ENCODE measurements around the gene ENTREP1.
"Not testable (repeated sequence)": the region's sequence is repeated elsewhere in the genome, so short reads cannot be mapped to it uniquely, and the experiment has no call there.

Gene ENTREP1, protein sequence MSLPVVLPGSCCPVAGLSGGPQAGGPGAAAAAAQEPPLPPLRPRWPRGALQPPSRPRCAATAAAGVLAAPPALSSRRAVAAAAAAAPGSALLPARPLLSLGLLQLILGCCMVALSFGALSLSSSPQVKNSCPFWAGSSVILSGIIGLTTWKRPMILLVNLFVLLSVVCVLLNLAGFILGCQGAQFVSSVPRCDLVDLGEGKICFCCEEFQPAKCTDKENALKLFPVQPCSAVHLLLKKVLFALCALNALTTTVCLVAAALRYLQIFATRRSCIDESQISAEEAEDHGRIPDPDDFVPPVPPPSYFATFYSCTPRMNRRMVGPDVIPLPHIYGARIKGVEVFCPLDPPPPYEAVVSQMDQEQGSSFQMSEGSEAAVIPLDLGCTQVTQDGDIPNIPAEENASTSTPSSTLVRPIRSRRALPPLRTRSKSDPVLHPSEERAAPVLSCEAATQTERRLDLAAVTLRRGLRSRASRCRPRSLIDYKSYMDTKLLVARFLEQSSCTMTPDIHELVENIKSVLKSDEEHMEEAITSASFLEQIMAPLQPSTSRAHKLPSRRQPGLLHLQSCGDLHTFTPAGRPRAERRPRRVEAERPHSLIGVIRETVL

DNA sequence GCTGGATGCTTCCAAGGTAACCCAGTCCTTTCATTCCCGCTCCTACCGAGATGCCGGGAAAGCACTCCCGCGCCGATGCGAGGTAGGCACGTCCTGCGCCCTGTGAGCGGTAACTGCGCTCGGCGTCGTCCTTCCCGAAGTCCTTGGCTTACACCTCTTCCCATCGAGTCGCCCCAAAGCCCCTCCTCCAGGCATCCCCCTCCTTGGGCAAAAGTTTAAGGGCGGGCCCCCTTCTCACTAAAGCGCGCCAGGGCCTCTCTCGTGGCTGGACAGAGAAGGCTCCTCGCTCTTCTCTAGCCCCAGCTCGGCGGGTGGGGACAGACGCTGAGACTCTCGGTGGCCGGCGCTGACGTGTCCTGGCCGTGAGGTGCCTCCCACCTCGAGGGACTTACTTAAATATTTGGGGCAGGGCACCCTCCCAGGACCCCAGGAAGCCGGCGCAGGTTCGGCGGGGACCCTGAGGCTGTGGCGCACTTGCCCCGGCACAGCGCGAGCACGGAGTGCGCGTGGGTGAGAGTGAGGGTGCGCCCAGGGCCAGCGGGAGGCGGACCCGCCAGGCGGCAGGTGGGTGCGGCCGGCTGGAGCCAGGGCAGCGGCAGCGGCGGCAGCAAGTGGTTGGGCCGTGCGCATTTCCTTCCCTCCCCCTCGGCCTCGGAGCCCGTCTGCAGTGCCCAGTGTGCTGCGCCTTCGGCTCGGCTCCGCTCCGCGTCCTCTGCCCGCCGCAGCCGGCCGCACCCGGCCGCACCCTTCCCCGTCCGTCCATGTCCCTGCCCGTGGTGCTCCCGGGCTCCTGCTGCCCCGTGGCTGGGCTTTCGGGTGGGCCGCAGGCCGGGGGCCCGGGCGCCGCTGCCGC, at the start of gene ENTREP1:
TSS of gene ENTREP1 (plus strand) at position 667 of the 853 bp plus-strand sequence. CDS start at position 762, 95 bp downstream.
- DNase-seq: no peak

- no peak for DNase-seq
These were observed 48.2 kb upstream of the ENTREP1 start for GRCh38 chr9:69276775-69277174.

- no peak for DNase-seq
These were observed 45.8 kb upstream of the ENTREP1 start for GRCh38 chr9:69279084-69279731.

DNA sequence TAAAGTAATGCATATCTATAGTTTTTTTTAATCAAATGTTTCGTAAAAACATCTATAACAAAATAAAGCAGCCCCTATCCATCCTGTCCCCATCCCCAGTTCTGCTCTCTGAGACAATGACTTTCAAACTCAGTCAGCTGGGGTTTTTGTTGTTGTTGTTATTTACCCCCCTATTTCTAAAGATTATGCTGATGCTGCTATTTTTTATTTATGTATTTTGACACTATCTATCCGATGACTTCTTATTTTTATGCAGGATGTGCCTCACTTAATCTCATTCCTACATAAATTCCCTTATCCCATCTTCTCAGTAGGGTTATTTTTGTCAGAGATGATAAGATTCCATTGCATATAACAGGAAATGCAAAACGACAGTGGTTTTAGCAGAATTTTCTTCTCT, 45.3 kb upstream of the ENTREP1 start:
- DNase-seq: no peak

DNA sequence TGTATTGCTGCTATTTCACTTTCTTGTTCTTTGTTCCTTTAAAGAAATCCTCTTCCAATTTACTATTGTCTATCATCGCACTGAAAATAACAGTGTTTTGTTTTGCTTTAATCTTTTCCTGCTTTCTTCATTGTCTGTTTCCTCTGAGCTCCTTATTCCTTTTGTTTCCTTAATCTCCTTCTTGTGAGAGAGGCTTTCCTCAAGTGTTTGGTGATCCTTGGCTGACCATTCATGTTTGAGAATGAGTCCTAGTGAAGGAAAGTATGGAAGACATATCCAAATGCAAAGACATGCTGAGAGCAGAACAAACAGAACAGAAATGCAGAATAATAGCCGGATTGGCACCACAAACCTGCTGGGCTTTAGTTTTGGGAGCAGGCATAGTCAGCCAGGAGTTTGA, 42.0 kb upstream of the ENTREP1 start:
- no peak for DNase-seq

DNA sequence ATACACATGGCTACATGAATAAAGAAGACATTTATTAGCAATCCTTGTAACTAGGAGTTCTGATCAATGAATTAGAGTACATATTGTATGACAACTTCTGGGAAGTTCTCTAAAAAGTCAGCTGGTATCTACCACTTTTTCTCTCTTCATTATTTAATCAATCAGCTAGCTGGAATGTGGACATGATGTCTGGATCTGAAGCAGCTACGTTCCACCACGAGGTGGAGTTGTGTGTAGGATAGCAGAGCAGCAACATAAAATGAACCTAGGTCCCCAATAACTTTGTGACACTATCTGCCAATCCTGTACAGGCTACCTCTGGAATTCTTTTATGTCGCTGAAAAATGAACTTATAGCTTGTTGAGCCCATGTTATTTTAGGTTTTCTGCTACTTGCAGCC, 32.9 kb upstream of the ENTREP1 start:
- no peak for DNase-seq

- DNase-seq: no peak
These were observed 31.9 kb upstream of the ENTREP1 start for GRCh38 chr9:69293156-69293555.

GRCh38 chr9:69295872-69296552, 29.0 kb upstream of the ENTREP1 start:
- no peak for DNase-seq

DNA sequence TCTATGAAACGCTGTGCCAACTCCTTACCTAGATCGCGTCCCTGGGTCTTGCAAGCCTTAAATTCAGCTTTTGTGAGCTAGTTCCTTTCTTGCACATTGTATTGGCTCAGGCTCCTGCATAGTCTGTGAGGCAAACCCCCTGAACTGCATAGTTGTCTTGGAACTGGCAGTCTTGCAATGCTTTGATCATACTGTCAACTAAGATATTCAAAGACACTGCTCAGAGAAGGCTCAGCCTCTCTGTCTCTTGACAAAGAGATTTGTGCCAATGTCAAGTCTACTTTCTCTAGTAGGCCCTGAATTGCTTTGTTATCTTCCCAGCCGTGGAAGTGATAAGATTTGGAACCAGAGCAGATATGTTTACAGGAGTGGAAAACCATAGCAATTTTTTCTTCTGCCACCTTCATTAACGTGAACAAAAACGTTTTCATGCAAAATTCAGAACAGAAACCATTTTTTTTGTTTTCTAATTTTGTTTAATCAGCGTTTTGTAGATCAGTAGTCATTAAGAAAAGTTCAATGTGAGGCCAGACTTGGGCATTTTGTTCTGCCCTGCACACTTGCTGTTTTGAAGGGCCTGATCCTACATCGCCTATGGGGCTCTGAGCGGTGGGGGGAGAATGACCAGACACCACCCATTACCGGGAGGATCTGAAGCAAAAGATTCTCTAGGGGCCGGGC, 27.6 kb upstream of the ENTREP1 start:
- DNase-seq: no peak

DNA sequence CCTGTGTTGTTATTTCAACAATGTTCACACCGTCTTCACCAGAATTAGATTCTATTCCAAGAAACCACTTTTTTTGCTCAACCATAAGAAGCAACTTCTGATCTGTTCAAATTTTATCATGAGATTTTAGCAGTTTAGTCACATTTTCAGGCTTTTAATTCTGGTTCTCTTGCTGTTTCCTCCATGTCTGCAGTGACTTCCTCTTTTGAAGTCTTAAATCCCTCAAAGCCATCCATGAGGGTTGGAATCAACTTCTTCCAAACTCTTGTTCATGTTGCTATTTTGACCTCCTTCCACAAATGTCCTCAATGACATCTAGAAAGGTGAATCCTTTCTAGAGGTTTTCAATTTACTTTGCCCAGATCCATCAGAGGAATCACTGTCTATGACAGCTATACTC, 25.7 kb upstream of the ENTREP1 start:
- DNase-seq: no peak

DNA sequence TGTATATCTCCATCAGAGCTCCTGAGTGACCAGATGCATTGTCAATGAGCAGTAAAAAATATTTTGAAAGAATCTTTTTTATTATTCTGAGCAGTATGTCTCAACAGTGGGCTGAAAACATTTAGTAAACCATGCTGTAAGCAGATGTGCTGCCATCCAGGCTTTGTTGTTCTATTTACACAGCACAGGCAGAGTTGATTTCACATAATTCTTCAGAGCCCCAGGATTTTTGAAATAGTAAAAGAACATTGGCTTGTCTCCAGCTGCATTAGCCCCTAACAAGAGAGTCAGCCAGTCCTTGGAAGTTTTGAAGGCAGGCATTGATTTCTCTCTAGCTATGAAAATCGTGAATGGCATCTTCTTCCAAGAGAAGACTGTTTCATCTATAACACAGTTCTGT, 25.2 kb upstream of the ENTREP1 start:
- no peak for DNase-seq

- no peak for DNase-seq
These were observed 21.7 kb upstream of the ENTREP1 start for GRCh38 chr9:69303331-69303730.

DNA sequence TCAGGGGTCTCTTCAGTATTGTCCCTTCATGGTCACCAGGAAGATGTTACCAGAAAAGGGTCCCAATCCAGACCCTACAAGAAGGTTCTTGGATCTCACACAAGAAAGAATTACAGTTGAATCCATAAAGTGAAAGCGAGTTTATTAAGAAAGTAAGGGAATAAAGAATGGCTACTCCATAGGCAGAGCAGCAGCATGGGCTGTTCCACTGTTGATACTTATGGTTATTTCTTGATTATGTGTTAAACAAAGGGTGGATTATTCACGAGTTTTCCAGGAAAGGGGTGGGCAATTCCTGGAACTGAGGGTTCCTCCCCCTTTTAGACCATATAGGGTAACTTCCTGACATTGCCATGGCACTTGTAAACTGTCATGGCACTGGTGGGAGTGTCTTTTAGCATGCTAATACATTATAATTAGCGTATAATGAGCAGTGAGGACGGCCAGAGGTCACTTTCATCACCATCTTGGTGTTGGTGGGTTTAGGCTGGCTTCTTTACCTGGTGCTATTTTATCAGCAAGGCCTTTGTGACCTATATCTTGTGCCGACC, 18.0 kb upstream of the ENTREP1 start:
- not testable (repeated sequence) for DNase-seq

DNA sequence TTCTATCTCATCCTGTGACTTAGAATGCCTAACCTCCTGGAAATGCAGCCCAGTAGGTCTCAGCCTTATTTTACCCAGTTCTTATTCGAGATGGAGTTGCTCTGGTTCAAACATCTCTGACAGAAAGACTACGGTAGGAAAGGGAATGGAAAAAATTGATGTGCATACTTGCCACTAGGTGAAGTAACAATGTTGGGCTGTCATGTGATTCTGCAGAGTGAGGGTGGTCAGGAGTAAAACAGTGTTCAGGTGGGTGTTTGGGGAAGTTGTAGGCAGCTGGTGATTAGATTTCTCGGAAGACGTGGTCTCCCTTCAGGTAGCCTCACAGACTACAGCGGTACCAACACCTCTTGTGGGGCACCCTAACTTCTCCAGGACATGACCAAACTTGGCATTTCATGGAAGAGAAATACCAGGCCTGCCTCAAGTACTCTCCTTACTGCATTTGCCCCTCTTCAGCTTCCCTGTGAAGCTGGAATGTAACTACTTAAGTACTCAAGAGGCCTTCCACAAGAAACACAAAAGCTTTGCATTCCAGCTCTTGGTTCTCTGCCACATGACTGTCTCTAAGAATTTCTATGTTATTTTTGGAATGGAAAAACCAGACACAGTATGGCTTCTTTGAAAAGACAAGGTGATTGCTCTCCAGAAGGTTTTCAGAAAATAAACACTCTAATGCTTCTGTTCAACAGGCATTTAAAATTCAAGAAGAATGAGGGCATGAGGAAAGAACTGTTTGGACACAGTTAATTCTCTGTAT, 17.4 kb upstream of the ENTREP1 start:
- DNase-seq: no peak

- DNase-seq: no peak
These were observed 16.6 kb upstream of the ENTREP1 start for GRCh38 chr9:69308206-69308931.

- no peak for DNase-seq
These were observed 11.8 kb upstream of the ENTREP1 start for GRCh38 chr9:69313175-69313574.

DNA sequence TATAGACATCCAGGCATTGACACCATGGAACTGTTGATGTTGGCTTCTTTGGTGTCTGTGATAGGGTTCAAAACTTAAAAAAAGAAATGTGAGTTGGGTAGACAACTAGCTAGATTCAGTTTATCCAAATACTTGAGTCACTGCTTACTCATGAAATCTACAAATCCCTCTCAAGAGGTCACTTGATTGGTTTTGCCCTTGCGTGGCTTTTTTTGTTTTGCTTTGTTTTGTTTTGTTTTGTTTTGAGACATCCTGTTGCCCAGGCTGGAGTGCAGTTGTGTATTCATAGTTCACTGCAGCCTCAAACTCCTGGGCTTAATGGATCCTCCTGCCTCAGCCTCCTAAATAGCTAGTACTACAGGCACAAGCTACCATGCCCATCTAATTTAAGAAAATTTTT, 10.5 kb upstream of the ENTREP1 start:
- no peak for DNase-seq

DNA sequence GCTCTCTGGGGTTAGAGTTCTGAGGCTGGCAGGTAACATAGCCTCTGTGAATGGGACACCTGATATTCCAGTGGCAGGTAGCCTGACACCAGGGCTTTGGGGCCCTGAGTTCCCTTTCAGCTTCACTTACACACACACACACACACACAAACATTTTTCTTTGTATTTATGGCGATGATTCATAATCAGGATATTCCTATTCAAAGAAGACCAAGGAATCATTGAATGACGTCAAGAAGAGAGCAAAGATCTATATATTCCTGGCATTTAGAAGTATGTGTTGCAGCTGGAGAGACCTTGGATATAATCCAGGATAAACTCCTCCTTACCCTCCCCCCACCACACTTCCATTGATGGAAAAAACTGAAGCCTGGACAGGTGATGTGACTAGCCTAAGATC, 7.9 kb upstream of the ENTREP1 start:
- no peak for DNase-seq

DNA sequence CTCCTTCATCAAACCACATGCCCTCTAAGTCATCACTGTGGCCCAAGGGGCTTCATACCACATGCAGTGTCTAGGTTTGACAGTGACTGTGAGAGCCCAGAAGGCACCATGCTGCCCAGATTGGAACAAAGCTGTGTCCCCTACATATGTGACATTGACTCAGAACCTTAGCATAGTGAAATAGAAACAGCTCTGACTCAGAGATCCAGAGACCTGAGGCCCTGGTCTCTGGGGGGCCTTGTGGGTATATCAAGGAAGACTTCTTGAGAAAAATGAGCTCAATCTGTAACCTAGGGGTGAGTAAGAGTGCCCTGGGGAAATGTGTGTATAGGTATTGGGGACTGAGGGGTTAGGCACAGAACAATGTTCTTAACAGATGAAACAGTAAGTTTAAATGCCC, 7.1 kb upstream of the ENTREP1 start:
- DNase-seq: no peak

Data from SHP77 treated with DMSO at 0.1 percent for 48 hours (cell line).